Measurements from ENCODE around the gene HSPA9.

DNA sequence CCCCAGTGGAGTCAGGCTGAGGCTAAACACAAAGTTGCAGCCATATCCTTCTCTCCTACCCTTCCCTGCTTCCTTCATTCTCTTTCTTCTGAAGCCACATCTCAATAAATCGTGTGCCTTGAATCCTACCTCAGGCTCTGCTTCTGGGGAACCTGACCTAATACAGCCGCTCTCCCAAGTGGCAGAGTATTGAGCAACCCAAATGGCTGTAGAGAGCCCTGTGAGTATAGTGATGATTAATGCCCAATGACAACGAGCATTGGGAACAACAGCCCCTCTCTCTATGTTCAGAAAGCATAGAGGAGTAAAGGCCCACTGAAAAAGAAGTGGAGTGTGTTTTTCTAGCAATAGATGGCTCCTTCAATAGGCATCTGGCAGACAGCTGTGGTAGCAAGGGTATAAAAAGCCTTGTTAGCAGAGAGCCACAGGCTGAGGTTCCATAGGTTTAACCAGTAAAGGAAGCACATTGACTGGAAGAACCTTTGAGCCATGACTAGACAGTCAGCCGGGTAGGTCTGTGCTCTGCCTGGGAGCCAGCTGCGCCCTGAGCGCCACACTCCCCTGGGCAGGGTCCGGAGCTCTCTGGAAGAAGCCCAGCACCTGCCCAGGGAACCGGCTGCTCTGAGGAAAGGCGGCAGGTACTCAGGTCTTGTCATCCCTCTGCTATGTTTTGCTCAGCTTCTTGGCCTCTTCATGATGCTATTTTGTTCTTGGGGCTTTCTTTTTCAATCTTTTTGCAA is 22.6 kb upstream of the HSPA9 start:
- TF ChIP-seq SUZ12 (IDR thresholded peaks at IDR 0.05; ENCODE audit: low read depth, low read length) (no peak), SRSF4 (IDR thresholded peaks at IDR 0.05; ENCODE audit: low read depth, low read length, poor library complexity, severe bottlenecking) (no peak), CTCF (CRISPR knock-in tag; IDR thresholded peaks at IDR 0.05) (no peak)
- TF ChIP-seq, protein P1, sequence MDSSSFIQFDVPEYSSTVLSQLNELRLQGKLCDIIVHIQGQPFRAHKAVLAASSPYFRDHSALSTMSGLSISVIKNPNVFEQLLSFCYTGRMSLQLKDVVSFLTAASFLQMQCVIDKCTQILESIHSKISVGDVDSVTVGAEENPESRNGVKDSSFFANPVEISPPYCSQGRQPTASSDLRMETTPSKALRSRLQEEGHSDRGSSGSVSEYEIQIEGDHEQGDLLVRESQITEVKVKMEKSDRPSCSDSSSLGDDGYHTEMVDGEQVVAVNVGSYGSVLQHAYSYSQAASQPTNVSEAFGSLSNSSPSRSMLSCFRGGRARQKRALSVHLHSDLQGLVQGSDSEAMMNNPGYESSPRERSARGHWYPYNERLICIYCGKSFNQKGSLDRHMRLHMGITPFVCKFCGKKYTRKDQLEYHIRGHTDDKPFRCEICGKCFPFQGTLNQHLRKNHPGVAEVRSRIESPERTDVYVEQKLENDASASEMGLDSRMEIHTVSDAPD (CRISPR knock-in tag; IDR thresholded peaks at IDR 0.05) = no peak
